OCI-LY7 (cell line): ENCODE data around the gene OLFM1.

Experiments used
- EZH2phosphoT487 ChIP-seq: fragments of 200-600 bp; sonication (generic); IDR thresholded peaks from 2 replicates; pipeline ENCODE4 v1.6.1; 2018; ENCODE audit warnings: low read depth, borderline replicate concordance, mild to moderate bottlenecking, mixed run types, antibody characterized with exemption, low read length, moderate library complexity, mixed read lengths
- TF ChIP-seq, protein P1 (sequence below): fragments of 200-600 bp; sonication (generic); conservative IDR thresholded peaks from 2 replicates; pipeline ENCODE4 v1.5.1; 2014; ENCODE audit warnings: mild to moderate bottlenecking, antibody characterized with exemption, low read length, moderate library complexity, mixed read lengths

DNA sequence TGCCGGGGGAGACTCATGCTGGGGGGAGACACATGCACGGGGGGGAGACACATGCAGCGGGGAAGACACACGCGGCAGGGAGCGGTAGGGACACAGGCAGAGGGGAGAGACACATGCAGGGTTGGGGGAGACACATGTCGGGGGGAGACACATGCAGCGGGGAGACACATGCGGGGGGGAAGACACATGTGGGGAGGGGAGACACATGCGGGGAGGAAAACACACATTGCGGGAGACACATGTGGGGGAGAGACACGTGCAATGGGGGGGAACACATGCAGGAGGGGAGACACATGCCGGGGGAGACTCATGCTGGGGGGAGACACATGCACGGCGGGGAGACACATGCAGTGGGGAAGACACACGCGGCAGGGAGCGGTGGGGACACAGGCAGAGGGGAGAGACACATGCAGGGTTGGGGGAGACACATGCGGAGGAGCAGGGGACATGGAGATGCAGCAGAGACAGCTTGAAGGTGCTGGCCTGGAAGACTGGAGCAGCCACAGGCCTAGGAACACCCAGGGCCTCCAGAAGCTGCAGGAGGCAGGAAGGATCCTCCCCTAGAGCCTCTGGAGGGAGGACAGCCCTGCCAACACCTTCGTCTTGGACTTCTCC lies 20.3 kb upstream of the OLFM1 start:
- TF ChIP-seq, protein P1, sequence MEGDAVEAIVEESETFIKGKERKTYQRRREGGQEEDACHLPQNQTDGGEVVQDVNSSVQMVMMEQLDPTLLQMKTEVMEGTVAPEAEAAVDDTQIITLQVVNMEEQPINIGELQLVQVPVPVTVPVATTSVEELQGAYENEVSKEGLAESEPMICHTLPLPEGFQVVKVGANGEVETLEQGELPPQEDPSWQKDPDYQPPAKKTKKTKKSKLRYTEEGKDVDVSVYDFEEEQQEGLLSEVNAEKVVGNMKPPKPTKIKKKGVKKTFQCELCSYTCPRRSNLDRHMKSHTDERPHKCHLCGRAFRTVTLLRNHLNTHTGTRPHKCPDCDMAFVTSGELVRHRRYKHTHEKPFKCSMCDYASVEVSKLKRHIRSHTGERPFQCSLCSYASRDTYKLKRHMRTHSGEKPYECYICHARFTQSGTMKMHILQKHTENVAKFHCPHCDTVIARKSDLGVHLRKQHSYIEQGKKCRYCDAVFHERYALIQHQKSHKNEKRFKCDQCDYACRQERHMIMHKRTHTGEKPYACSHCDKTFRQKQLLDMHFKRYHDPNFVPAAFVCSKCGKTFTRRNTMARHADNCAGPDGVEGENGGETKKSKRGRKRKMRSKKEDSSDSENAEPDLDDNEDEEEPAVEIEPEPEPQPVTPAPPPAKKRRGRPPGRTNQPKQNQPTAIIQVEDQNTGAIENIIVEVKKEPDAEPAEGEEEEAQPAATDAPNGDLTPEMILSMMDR = no peak
- no peak for TF ChIP-seq EZH2phosphoT487
